ENCODE data around the gene EDA. TPM values are rescaled to one million over a fixed set of nuclear protein-coding genes. Genes with fewer than 3 reads are reported as not detected.

Gene EDA
- polyA plus RNA-seq, 3 donors, result 5.8 to 6.3 (median 6.1) TPM

DNA sequence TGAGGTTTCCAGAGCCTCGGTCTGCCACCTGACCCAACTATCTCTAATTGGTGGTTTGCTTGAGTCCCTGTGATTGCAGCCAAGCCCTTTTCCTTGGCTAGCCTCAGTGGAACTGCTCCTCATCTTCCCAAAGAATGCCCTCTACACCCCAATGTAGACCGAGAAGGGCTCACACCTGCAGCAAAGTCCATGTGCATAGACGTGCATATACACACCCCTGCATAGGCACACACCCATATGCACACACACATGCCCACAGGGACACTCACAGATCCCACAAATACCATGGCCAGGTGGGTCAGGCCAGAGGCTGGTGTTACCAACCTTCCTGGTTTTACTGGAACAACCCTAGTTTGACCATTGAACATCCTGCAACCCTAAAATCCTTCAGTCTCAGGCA lies 433.5 kb downstream of the EDA start:
- DNase-seq (ENCODE audit: low read depth in 3 of 3, low spot score in 2 of 3), result no peak

DNA sequence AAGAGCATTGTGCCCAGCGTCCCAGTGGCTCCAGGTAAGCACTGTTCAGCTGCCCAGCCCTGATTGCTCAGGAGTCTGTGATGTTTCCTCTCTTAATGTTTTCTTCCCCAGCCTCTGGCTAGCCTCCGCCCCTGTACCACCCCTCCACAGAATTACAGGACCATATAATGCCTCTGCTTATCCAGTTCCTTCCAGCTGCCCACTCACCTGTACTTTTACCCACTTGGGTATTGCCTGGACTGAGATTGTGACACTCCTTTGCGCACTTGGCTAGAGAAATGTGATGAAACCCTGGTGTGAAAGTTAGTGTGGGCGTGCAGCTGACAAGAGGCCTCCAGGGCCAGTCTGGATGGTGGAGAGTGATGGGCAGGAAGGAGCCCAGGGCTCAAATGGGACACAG lies 434.0 kb downstream of the EDA start, which contains the start of gene AWAT2:
Gene AWAT2, minus strand, starts transcription at position 14 of the 400 bp plus-strand sequence. Its CDS starts 6 bp downstream, at position 8.
- DNase-seq (ENCODE audit: low read depth in 3 of 3, low spot score in 2 of 3), result no peak

DNA sequence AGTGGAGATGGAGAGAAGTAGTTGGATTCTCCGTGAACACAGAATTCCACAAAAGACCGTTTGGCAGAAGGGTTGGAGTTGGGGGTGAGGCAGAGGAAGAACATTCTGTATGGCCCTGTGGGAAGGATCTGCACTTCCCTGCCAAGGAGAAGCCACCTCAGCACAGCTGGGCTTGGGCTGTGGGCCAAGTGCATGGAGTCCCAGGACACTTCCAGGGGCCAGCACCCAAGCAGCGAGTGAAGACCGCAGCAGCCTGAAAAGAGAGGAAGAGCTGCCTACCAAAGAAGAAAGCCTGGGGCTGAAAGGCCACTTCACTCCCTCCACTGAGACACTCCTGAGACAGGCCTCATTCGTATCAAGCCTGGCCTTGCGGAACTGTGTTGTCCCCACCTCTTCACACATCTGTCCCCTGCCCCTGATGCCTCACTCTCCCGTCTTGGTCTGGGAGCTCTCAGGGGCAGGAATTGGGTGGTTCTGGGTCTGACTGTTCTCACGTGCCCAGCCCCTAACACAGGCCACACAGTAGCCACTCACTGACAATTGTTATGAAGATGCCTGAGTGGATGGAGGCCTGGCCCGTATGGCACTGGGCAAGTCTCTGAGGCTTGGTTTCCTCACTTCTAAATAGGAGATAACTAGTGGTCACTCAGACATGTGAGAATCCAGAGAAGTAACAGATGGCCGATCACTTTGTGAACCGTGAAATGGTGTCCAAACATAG lies 437.1 kb downstream of the EDA start:
- DNase-seq (ENCODE audit: low read depth in 3 of 3, low spot score in 2 of 3), result no peak

DNA sequence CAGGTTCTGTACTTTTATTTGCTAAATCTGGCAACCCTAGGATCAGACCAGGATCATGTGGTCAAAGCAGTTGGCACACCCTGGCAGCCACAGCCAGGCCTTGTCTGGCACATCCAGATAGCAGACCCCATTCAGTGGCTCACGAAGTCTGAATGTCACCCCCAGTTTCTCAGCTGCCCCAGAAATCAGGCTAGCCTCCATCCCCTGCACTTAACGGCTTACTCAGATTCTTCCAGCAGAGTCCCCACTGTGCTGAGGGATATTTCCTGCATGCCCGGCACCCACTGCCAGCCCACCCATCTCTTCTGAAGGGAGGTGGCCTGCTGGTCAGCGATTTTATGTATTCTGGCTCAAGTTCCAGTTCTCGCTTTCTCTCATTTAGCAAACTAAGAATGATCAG lies 438.5 kb downstream of the EDA start:
- no peak for DNase-seq (ENCODE audit: low read depth in 3 of 3, low spot score in 2 of 3)

DNA sequence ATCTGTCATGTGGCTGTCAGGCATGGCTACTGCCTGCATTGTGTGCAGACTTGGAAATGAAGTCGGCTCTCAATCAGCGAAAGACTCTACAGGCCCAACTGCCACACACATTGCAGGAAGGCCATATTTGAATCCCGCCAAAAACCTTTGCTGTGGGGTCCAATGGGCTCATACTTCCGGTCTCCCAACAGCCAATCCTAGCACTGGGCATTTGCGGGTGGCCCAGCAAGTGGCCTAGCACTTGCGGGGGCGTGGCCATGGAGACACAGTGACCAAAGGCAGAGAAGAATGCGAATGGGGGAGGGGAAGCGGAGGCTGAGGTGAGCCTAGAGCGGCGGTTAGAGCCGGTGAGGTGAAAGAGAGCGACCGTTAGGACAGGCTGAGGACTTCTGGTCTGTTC lies 446.2 kb downstream of the EDA start, which contains the start of gene OTUD6A:
Gene OTUD6A, plus strand, starts transcription at position 382 of the 400 bp plus-strand sequence. CDS start 68 bp downstream, outside the sequence.
- no peak for DNase-seq (ENCODE audit: low read depth in 3 of 3, low spot score in 2 of 3)

DNA sequence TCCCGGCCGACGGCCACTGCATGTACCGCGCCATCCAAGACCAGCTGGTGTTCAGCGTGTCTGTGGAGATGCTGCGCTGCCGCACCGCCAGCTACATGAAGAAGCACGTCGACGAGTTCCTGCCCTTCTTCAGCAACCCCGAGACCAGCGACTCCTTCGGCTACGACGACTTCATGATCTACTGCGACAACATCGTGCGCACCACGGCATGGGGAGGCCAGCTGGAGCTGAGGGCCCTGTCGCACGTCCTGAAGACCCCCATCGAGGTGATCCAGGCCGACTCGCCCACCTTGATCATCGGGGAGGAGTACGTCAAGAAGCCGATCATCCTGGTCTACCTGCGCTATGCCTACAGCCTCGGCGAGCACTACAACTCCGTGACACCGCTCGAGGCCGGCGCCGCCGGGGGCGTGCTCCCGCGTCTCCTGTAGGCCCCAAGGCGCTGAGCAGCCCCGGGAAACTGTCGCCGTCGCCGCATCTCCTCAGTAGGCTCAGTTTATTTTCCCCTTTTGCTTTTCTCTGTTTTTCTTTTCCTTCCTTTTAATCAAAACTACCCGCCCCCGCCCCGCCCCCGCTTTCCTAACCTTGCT lies 447.1 kb downstream of the EDA start:
- no peak for DNase-seq (ENCODE audit: low read depth in 3 of 3, low spot score in 2 of 3)

DNA sequence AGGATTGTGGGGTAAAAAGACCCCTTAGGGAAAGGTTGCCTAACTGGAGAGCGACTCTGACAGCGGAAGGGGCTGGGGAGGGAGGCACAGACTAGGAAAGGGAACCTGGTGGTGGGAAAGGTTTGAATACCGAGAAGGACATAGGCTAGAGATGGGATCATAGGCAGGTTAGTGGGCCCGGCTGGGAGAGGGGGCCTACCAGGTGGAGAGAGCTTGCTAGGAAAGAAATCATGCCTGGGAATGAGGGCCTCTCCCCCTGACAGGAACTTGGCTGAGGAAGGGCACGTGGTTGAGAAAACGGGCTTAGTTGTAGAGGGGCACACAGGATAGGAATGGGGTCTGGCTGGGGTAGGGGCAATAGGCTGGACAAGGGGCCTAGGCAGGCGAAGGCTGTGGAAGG lies 450.7 kb downstream of the EDA start:
- DNase-seq (ENCODE audit: low read depth in 3 of 3, low spot score in 2 of 3), result no peak

DNA sequence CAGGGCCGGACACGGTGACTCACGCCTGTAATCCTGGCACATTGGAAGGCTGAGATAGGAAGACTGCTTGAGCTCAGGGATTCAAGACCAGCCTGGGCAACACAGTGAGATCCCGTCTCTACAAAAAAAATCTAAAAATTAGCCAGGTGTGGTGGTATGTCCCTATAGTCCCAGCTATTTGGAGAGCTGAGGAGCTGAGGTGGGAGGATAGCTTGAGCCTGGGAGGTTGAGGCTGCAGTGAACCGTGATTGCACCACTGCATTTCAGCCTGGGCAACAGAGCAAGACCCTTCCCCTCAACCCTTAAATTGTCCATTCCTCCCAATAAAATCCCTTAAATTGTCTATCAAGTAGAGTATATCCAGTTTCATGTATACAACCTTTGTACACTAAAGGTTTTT lies 463.4 kb downstream of the EDA start:
- DNase-seq (ENCODE audit: low read depth in 3 of 3, low spot score in 2 of 3), result no peak

DNA sequence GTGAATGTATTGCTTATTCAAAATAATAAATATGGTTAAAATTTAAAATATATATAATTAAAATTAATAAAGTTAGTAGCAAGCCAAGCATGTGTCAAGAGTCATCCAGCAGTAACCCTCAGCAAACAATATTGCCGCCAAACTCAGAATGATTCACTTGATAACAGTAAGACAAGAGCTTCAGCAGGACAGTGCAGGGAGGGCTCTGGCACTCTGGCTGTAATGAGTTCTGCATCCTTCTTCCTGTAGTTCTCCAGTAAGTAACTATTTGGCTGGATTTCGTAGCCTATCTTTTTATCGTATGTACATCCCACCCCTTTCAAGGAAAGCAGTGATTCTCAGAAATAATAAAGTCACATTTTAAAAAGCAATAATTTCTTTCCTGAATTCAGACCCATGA lies 464.0 kb downstream of the EDA start:
- DNase-seq (ENCODE audit: low read depth in 3 of 3, low spot score in 2 of 3), result no peak

DNA sequence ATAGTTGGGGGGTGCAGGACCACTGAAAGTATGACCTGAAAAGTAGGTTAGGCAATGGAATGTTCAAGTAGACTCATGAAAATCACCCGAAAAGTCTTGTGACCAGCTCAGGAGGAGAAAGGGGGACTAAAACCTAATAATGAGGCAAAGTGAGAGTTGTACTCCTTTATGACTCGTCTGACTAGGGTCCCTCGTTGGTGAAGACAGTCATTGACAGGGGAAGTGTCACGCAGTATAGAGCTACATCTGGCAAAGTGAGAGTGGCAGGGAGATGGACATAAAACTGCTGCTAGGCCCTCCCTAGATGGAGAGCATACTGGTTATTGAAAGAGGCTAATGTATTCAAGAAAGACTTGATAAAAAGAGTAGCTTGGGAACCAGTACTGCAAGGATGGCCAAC lies 466.8 kb downstream of the EDA start:
- no peak for DNase-seq (ENCODE audit: low read depth in 3 of 3, low spot score in 2 of 3)

DNA sequence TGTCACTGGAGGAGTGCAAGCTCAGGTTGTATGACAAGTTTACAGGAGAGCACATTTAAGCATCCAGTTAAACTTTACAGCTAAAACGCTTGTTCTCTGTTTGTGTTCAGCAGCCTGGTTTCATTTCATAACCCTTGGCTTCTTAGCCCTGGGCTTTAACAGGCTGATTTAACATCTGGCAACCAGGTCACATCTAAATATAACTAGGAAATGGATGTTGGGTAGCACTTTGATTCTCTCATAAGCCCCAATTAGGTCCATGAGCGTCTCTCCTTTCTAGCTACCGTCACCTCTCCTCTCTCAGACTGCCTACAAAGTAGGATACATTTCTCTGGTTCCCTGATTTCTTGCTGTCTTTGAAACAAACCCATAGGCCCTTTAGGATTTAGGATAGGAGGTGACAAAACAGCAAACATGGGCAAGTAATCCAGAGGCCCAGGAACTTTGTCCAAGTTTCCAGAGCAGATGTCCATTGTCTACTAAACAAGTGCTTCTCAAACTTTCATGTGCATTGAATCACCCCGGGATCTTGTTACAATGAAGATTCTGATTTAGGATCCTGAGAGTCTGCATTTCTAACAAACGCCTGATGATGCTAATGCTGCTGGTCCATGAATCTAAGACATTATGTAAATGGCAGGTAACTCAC lies 468.8 kb downstream of the EDA start:
- DNase-seq (ENCODE audit: low read depth in 3 of 3, low spot score in 2 of 3), result no peak

DNA sequence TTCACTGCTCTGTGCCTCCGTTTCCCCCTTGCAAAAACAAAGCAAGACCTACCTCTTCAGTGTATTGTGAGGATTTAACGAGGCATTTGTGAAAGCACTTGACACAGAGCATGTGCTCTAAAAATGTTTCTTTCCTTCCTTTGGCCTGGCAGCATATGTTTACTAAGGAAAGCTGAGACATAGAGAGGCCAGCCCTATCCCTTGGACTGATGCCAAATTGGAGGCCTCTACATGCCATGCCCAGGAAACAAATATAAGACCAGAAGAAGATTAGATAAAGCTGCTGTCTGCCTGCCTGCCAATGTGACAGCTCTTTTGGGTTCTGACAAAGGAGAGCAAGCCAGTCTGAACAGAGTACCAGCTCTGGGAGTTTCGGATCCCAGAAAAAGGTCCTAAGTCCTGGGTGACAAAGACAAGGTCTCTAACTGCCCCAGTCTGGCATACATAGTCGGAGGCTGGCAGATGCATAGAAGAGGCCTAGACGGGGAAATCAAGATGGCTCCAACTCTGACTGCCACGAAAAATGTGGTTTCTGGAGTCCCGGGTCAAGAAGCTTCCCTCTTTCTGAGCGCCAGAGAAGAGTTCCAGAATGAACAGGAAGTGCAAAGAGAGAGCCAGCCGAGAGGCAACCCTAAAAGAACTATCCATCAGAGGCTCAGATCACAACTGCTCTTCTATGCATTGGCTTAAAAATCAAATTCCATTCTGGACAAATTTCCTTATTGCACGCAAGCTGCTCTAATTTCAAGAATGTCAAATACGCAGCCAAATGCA lies 472.1 kb downstream of the EDA start:
- DNase-seq (ENCODE audit: low read depth in 3 of 3, low spot score in 2 of 3), result peak in 1 of 3 donors; percentile 4

DNA sequence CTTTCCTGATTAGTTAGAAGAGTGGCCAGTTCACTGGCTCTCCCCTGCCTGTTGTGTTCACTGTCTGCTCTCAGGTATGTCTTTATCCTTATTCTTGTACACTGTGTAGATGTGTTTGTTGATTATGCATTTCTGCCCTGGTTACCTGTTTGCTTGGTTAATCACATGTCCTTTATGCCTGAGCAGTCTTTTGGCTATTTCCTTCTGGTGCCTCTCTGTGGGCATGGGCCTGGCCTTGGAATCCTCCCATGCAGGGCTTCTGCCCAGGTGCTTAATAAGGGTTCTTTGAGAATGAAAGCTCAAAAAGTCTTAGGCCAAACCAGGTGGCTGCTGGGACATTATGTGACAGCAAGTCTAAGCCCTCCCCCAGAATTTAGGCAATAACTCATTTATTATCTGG lies 472.8 kb downstream of the EDA start:
- DNase-seq (ENCODE audit: low read depth in 3 of 3, low spot score in 2 of 3), result no peak

Other genes starting within 250 kb of the EDA start
- gene NALF2, start 111.8 kb upstream of the EDA start, polyA plus RNA-seq (ENCODE audit: insufficient read length in 3 of 3), result under 1 TPM; 0.65 to 0.80 (median 0.74) TPM